A673 (cell line): ENCODE data around the gene ALG14. TPM values are rescaled to one million over a fixed set of nuclear protein-coding genes. Genes with fewer than 3 reads are reported as not detected.

ENCODE experiments used
- BruUV-seq: library from RNA; stranded (reverse); fragments of 400-500 nt; replicated peaks from 2 replicates; lab custom pipeline; 2021; lab: Mats Ljungman, UMichigan
- CTCF ChIA-PET: fragments of 300-600 bp; sonication (Branson Sonifier 250); formaldehyde crosslinking; loops from one replicate; lab custom pipeline; 2022; ENCODE audit warnings: antibody characterized with exemption; lab: Charles Lee
- POLR2A ChIA-PET: fragments of 300-600 bp; sonication (Branson Sonifier 250); formaldehyde crosslinking; loops from one replicate; lab custom pipeline; 2022; ENCODE audit warnings: antibody characterized with exemption; ENCODE audit not compliant: low non-redundant PET; lab: Charles Lee
- DNase-seq: peaks from one replicate; pipeline ENCODE4 v3.0.0-alpha.2; 2015; ENCODE audit warnings: low spot score
- H3K27ac ChIP-seq: fragments of 200-600 bp; sonication (generic); 2 replicates; pipeline ENCODE4 v1.5.1; 2016; ENCODE audit warnings: mixed run types, low read depth, mild to moderate bottlenecking, mixed read lengths, antibody characterized with exemption, low read length; ENCODE audit not compliant: poor library complexity, severe bottlenecking
- H3K27me3 ChIP-seq: fragments of 200-600 bp; sonication (generic); replicated peaks from 2 replicates; pipeline ENCODE4 v1.6.1; 2017; ENCODE audit warnings: mixed run types, low read depth, mild to moderate bottlenecking, mixed read lengths, antibody characterized with exemption, low read length; ENCODE audit not compliant: insufficient read depth, poor library complexity
- H3K36me3 ChIP-seq: fragments of 200-600 bp; sonication (generic); 2 replicates; pipeline ENCODE4 v1.6.1; 2016; ENCODE audit warnings: mixed run types, mild to moderate bottlenecking, mixed read lengths, antibody characterized with exemption, low read length; ENCODE audit not compliant: insufficient read depth, poor library complexity, severe bottlenecking
- H3K4me1 ChIP-seq: fragments of 200-600 bp; sonication (generic); 2 replicates; pipeline ENCODE4 v1.6.1; 2017; ENCODE audit warnings: mixed run types, mild to moderate bottlenecking, mixed read lengths, antibody characterized with exemption, low read length; ENCODE audit not compliant: insufficient read depth, poor library complexity, severe bottlenecking
- H3K4me3 ChIP-seq: fragments of 200-600 bp; sonication (generic); 2 replicates; pipeline ENCODE4 v1.5.1; 2016; ENCODE audit warnings: low read depth, mixed run types, mild to moderate bottlenecking, mixed read lengths, low read length; ENCODE audit not compliant: poor library complexity, severe bottlenecking
- H3K9me3 ChIP-seq: fragments of 200-600 bp; sonication (generic); 2 replicates; pipeline ENCODE4 v1.6.1; 2016; ENCODE audit warnings: mixed run types, low read depth, mild to moderate bottlenecking, mixed read lengths, antibody characterized with exemption, low read length; ENCODE audit not compliant: poor library complexity, severe bottlenecking
- CTCF ChIP-seq: fragments of 300-800, 200-600 bp; sonication (generic); conservative IDR thresholded peaks from 2 replicates; pipeline ENCODE4 v1.5.1; 2017; ENCODE audit warnings: low read depth, mild to moderate bottlenecking, antibody characterized with exemption, low read length, moderate library complexity, mixed read lengths
- EZH2 ChIP-seq: fragments of 200-600 bp; sonication (generic); IDR thresholded peaks from 2 replicates; pipeline ENCODE4 v1.6.1; 2017; ENCODE audit warnings: borderline replicate concordance, low read depth, mild to moderate bottlenecking, mixed read lengths, antibody characterized with exemption, low read length; ENCODE audit not compliant: poor library complexity, severe bottlenecking
- intact Hi-C: fragments of 100-400 bp; cut with micrococcal nuclease; formaldehyde crosslinking; loops from one replicate; pipeline ENCODE4 v1.10.0; 2022; ENCODE audit not compliant: unreplicated experiment
- total RNA-seq: library from RNA; stranded (reverse); gene quantifications from 2 replicates; pipeline ENCODE4 v1.2.3, GENCODE V29; 2021

The ALG14 gene
- total RNA-seq, 1 experiment from 2014 or later = 11.3 TPM

DNA sequence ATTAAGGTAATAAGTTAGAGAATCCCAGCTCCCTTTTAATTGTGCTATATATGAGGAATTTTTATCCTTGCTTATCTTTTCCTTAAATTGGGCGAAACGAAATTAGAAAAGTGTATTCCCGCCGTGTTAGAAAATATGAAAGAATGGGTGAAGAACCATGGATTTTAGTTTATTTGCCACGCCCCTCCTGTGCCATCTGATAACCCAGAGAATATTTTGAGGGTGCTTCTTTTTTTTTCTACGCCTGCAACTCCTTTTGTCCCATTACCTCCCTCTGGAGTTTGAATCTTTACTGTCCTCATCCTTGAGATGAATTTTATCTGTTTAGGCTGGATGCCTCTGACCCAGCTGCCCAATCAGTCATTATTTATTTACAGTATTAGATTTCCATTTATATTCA is 46.0 kb upstream of the ALG14 start:
- intact Hi-C loops = loop anchor here (10.0 kb wide), 1 partner anchor 116 kb away; the partner anchor contains the start of gene RWDD3
- peaks cover 6% of the 10 kb centered on the region for H3K4me1 ChIP-seq
- no peaks in the 10 kb centered on the region for H3K36me3 ChIP-seq
- ChIA-PET POLR2A (no interaction called here), CTCF (interaction anchor here (0.6 kb wide), 2 partner anchors 17 to 115 kb away, joined by 3 read pairs; no protein-coding TSS in a partner anchor)
- peaks cover 48% of the 10 kb centered on the region for H3K27me3 ChIP-seq
- no peak for DNase-seq
- H3K27ac ChIP-seq = no peak overlapping the region
- TF ChIP-seq EZH2 (no peak), CTCF (no peak)
- BruUV-seq = no TSS peak
- H3K9me3 ChIP-seq = no peaks in the 10 kb centered on the region
- H3K4me3 ChIP-seq = no peak overlapping the region

- intact Hi-C loops = loop anchor here (10.0 kb wide), 1 partner anchor 117 kb away; the partner anchor contains the start of gene RWDD3
- peaks cover 6% of the 10 kb centered on the region for H3K4me1 ChIP-seq
- H3K27ac ChIP-seq = no peak overlapping the region
- H3K36me3 ChIP-seq = no peaks in the 10 kb centered on the region
- H3K27me3 ChIP-seq = peaks cover 48% of the 10 kb centered on the region
- H3K4me3 ChIP-seq = peak overlapping the region; percentile 63
- H3K9me3 ChIP-seq = no peaks in the 10 kb centered on the region
- no TSS peak for BruUV-seq
- peak; percentile 12 for DNase-seq
- ChIA-PET POLR2A (no interaction called here), CTCF (interaction anchor here (0.6 to 1.0 kb wide), 2 partner anchors 17 to 116 kb away, joined by 3 to 5 read pairs; partner anchors contain the start of gene RWDD3)
- no peak for TF ChIP-seq CTCF
- TF ChIP-seq EZH2 = no peak
Observed at GRCh38 chr1:95118067-95118499, 45.3 kb upstream of the ALG14 start.

- no TSS peak for BruUV-seq
- H3K36me3 ChIP-seq = no peaks in the 10 kb centered on the region
- no peaks in the 10 kb centered on the region for H3K9me3 ChIP-seq
- peak; percentile 18 for DNase-seq
- H3K27ac ChIP-seq = no peak within 1 kb of the TSS
- ChIA-PET CTCF (interaction anchor here (0.6 to 1.0 kb wide), 4 partner anchors 33 to 284 kb away, joined by 5 to 9 read pairs (median 6); partner anchors contain the start of gene RWDD3), POLR2A (interaction anchor here (0.6 kb wide), 1 partner anchor 152 kb away, joined by 3 read pairs; no protein-coding TSS in a partner anchor)
- H3K27me3 ChIP-seq = peaks cover 48% of the 10 kb centered on the region
- H3K4me1 ChIP-seq = peaks cover 6% of the 10 kb centered on the region
- TF ChIP-seq CTCF = no peak
- no peak for TF ChIP-seq EZH2
- H3K4me3 ChIP-seq = peak within 1 kb of the TSS; percentile 63
- intact Hi-C loops = loop anchor here (10.0 kb wide), 1 partner anchor 117 kb away; the partner anchor contains the start of gene RWDD3
Observed at GRCh38 chr1:95117207-95118066, 44.7 kb upstream of the ALG14 start, which contains the start of gene TLCD4. Gene TLCD4, plus strand, starts transcription at chr1:95117355. Its CDS starts 26,547 bp downstream, at chr1:95143902.
